Stimulated activated CD4-positive, alpha-beta T cell treated with anti-CD3 and anti-CD28 coated beads, Interleukin-2, amount 100 ng/mL, for 24 hours (primary cell): Measurements from ENCODE around the gene PLAAT3.
"Not testable (repeated sequence)": the region's sequence is repeated elsewhere in the genome, so short reads cannot be mapped to it uniquely, and the experiment has no call there.

Experiments
- DNase-seq, 2 donors: peaks; one replicate each; pipeline ENCODE4 v3.0.0-alpha.2; 2020

Gene PLAAT3

GRCh38 chr11:63536669-63537292 is 77.5 kb downstream of the PLAAT3 start, which contains the start of gene PLAAT4:
Gene PLAAT4, plus strand, starts transcription at chr11:63536808. Its CDS starts 61 bp downstream, at chr11:63536869.
- DNase-seq: peak in 1 of 2 donors; percentile 14

- DNase-seq: peak in 1 of 2 donors; percentile 34
Measured at GRCh38 chr11:63535734-63536133, 78.5 kb downstream of the PLAAT3 start.

GRCh38 chr11:63534895-63535461 is 79.3 kb downstream of the PLAAT3 start:
- DNase-seq: no peak

- DNase-seq: no peak
Measured at GRCh38 chr11:63534076-63534475, 80.2 kb downstream of the PLAAT3 start.

- no peak for DNase-seq
Measured at GRCh38 chr11:63532799-63533475, 81.3 kb downstream of the PLAAT3 start.

- no peak for DNase-seq
Measured at GRCh38 chr11:63532117-63532516, 82.1 kb downstream of the PLAAT3 start.

- DNase-seq: peak; percentile 15 to 53
Measured at GRCh38 chr11:63531074-63531792, 83.0 kb downstream of the PLAAT3 start.

GRCh38 chr11:63530021-63530420 is 84.2 kb downstream of the PLAAT3 start:
- no peak for DNase-seq

GRCh38 chr11:63529373-63529772 is 84.9 kb downstream of the PLAAT3 start:
- DNase-seq: not testable (repeated sequence)

GRCh38 chr11:63528729-63529278 is 85.4 kb downstream of the PLAAT3 start:
- not testable (repeated sequence) for DNase-seq

GRCh38 chr11:63528156-63528555 is 86.1 kb downstream of the PLAAT3 start:
- not testable (repeated sequence) for DNase-seq

- no peak for DNase-seq
Measured at GRCh38 chr11:63527667-63528066, 86.6 kb downstream of the PLAAT3 start.
